Stimulated activated CD4-positive, alpha-beta T cell treated with anti-CD3 and anti-CD28 coated beads, Interleukin-15, amount 100 ng/mL, for 1 hour (primary cell): ENCODE results near the gene SIPA1L3.

ENCODE experiments used
- DNase-seq, 2 donors: peaks; one replicate each; pipeline ENCODE4 v3.0.0-alpha.2; 2020; ENCODE audit warnings: low read depth in 1 of 2, low spot score in 1 of 2

Gene SIPA1L3

GRCh38 chr19:38036707-38037611, 130.0 kb downstream of the SIPA1L3 start:
- no peak for DNase-seq

- no peak for DNase-seq
Observed at GRCh38 chr19:38039966-38040365, 133.0 kb downstream of the SIPA1L3 start.

- DNase-seq: no peak
Observed at GRCh38 chr19:38042132-38042531, 135.1 kb downstream of the SIPA1L3 start.

DNA sequence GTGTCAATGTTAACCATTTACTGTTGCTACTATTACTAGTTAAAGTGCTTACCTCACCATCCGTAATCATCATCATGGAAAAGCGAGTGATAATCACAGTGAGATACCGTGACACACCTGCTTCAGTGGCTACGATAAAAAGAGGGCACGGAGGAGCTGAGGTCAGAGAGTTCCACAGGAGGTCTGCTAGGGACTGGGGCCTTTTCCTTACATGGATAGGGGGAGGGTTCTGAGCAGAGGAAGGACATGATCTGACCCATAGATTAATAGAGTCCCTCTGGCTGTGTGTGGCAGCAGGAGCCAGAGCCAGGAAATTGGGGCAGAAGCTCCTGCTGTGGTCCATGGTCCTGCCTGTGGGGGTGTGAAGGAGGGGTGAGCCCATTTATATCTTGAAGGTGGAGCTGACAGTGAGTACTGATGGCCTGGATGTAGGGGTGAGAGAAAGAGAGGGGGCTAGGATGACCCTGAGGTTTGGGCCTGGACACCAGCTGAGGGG, 136.7 kb downstream of the SIPA1L3 start:
- DNase-seq: no peak

- no peak for DNase-seq
Observed at GRCh38 chr19:38044267-38045111, 137.5 kb downstream of the SIPA1L3 start.

- no peak for DNase-seq
Observed at GRCh38 chr19:38045554-38046253, 138.7 kb downstream of the SIPA1L3 start.

- no peak for DNase-seq
Observed at GRCh38 chr19:38046254-38047048, 139.4 kb downstream of the SIPA1L3 start.

GRCh38 chr19:38047049-38047438, 140.0 kb downstream of the SIPA1L3 start:
- DNase-seq: no peak

GRCh38 chr19:38047641-38048040, 140.6 kb downstream of the SIPA1L3 start:
- DNase-seq: no peak

GRCh38 chr19:38049105-38049649, 142.2 kb downstream of the SIPA1L3 start:
- DNase-seq: peak; percentile 17 to 28

- no peak for DNase-seq
Observed at GRCh38 chr19:38055010-38055409, 148.0 kb downstream of the SIPA1L3 start.

DNA sequence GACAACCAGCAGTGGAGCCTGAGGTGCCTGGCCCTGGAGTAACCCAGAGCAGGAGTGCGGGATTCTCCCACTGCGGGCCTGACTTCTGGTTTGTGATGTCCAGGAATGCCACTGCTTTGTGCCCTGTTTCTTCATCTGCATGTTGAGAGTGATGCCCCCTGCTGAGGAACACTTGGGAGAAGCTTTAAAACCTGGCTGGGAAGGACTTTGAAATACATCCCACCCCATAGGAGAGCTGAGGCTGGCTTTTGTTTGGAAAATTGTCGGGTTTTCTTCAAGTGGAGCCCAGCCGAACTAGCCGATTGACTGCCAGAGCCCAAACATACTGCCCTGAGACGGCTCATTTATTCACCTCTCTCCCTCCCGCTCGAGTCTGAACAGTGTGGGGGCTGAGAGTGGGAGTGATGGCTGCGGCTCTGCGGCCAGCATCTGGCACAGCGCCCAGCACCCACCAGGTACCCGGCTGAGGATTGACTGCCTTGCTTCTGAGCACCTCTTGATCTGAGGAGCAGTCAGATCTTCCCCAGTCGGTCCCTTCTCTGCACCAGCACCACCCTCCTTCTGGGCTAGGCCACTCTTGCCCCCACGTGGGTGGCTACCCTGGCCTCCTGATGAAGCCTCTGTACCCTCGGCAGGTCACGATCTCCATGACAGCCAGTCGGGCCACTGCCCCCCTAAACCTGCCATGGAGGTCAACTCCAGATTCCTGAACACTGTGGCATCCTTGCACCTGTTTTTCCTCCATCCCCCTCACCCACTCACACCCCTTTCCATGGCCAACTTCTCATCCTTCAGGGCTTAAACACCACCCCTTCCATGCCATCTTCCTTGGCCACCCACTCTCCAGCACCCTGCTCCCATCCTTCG, 148.9 kb downstream of the SIPA1L3 start:
- no peak for DNase-seq

- DNase-seq: no peak
Observed at GRCh38 chr19:38056646-38057045, 149.6 kb downstream of the SIPA1L3 start.

- no peak for DNase-seq
Observed at GRCh38 chr19:38057959-38058690, 151.1 kb downstream of the SIPA1L3 start.

DNA sequence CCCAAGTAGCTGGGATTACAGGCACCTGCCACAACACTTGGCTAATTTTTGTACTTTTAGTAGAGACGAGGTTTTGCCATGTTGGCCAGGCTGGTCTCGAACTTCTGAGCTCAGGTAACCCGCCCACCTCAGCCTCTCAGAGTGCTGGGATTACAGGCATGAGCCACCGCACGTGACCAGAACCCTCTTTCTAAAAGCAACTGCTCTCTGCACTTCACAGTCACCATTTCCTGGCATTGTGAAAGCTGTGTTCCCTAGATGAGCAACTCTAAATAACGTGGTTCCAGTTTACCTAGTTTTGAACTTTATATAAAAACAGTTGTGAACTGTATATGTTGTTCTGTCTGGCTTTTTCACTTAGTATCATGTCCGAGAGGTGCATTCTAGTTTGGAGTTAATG, 152.9 kb downstream of the SIPA1L3 start:
- DNase-seq: no peak

DNA sequence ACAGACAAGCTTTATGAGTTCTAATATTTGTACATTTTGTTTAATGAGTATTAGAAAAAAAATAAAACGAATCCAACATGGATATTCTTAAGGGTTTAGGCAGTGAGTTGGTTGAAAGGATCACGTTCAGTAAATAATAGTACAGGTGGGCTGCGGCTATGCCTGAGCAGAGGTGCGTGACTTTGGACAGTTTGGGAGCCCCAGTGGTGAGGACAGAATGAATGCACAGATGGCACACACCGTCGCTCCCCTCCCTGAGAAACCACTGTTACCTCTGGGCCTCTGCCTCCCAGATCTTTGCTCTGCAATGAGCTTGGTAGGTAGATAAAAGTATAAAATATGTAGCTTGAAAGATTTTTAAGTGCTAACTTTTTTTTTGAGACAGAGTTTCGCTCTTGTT, 153.3 kb downstream of the SIPA1L3 start:
- DNase-seq: no peak

GRCh38 chr19:38061294-38061693, 154.3 kb downstream of the SIPA1L3 start:
- DNase-seq: no peak

GRCh38 chr19:38062959-38063761, 156.2 kb downstream of the SIPA1L3 start:
- DNase-seq: no peak
